Dedifferentiated amniotic fluid mesenchymal stem cell (primary cell): ENCODE results near the gene STK24.

Source experiments
- DNase-seq: peaks from one replicate; pipeline ENCODE4 v3.0.0-alpha.2; 2016; ENCODE audit errors: extremely low spot score

The STK24 gene

GRCh38 chr13:98556142-98556816 is 20.6 kb downstream of the STK24 start:
- DNase-seq, result no peak

DNA sequence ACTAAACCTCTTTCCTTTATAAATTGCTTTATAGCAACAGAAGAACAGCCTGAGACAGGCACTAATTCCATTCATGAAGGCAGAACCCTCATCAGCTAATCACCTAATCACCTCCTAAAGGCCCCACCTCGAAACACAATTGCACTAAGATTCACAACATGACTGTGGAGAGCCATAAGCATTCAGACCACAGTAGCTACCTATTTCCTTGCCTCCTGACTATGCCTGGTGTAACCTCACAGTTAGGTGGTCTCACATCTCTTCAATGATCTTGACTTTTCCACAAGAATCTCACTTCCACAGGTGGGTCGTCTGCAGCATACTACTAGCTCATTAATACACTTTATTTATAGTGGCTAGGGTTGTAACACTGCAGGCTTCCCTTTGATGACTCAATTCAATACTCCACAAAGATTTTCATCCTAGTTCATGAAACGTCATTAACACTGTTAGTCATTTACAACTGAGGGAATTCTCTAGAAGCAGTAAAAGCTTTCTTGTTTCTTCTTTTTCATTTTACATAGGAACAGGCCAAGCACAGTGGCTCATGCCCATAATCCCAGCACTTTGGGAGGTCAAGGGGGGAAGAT is 27.1 kb downstream of the STK24 start:
- DNase-seq, result no peak

DNA sequence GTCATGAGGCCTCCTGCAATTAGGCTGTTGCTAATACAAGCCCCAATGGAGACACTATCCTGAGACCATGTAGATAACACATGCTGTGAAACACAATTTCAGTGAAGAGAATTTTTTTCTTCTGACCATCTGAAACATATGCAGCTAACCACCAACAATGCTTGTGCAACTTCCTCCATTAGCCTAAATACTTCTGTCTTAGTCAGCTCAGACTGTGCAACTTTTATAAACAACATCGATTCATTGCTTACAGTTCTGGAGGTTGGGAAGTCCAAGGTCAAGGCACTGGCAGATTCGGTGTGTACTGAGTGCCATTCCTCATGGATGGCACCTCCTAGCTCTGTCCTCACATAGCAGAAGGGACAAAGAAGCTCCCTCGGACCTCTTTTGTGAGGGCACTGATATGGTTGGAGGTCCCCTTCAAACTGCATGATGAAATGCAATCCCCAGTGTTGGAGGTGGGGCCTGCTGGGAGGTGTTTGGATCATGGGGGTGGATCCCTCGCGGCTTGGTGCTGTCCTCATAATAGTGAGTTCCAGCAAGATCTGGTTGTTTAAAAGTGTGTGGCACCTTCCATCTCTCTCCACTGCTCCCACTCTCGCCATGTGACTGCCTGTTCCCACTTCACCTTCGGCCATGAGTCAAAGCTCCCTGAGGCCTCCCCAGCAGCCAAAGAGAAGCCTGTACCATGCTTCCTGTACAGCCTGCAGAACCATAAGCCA is 27.7 kb downstream of the STK24 start:
- peak; percentile 27 for DNase-seq

DNA sequence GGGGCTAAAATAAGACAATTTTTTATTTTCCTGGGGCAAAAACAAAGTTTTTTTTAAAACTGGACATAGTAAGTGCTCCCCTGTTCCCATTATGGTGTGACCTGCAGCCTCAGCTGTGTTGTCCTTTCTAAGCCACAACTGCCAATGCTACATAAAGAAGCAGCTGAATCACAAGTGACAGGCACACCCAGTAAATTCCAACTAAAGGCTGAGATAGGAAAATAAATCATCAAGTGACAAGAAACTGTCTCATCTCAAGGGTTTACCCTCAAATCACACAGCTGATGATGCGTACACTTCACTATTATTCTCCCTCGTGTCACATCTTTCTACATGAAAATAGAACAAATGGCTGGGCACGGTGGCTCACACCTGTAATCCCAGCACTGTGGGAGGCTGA is 28.7 kb downstream of the STK24 start:
- no peak for DNase-seq

- DNase-seq, result no peak
Observed at GRCh38 chr13:98547455-98547854, 29.5 kb downstream of the STK24 start.

GRCh38 chr13:98546402-98546801 is 30.5 kb downstream of the STK24 start:
- DNase-seq, result no peak

DNA sequence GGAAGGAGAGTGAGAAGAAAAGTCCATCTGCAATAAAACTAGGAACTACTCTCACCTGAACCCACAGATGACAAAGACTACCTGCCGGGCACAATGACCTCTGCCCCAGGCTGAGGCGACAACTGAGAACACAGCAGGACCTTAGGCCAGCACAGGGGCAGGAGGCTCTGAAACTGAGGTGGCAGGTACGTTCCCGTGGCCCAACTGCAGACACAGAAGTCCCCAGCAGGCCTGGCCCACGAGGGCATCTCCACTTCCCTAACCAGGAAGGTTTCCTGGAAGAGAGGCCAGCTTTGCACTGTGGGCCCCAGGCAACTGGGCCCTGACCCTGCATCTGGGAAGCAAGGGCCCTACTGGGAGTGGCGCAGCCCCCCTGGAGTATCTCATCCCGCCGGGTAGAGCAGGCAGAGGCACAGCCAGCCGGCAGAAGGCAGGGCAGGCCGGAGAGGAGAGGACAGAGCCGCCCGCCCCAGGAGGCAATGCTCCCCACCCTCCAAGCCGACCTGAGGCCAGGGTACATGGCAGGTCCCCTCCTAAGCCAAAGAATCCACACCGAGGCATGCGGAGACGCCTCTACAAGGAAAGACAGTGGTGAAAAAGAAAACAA is 32.7 kb downstream of the STK24 start:
- no peak for DNase-seq

- DNase-seq, result no peak
Observed at GRCh38 chr13:98543378-98544103, 33.4 kb downstream of the STK24 start.

DNA sequence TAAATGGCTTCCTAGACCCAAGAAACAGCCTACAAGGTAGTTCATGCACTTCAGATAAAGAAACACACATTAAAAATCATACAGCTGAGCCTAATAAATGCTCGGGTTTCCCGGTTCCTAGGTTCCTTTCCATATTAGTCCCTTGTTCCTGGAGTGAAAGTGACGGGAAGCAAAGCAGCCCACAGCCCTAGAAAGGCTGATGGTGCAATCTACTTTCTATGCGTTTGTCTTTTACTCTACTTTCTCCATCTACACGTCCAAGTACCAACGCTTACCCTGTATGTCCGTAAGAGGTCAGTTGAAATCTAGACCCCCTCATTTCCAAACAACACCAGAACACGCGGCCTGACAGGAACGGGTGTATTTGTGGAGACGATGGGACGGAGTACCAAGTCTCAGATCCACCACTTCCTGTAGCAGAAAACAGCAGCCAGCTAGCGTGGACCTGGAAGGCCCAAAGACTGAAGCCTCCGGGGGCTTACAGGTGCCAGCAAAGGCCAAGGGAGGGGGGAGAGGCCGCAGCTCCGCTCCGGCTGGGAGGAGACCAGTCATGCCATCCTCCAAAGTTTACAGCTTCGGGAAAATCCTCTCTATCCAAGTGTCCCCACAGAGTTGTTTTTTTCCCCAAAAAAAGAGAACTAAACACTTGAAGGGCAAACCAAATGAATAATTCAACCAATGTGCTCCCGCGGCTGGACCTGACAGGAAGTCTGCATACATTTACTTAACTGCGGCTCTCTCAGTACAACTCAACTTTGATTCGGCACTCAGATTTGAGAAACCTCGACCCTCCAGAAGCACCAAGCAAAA is 34.1 kb downstream of the STK24 start:
- DNase-seq, result no peak

GRCh38 chr13:98541701-98542203 is 35.2 kb downstream of the STK24 start:
- DNase-seq, result no peak

GRCh38 chr13:98541191-98541590 is 35.7 kb downstream of the STK24 start:
- DNase-seq, result no peak

- DNase-seq, result no peak
Observed at GRCh38 chr13:98540476-98540875, 36.4 kb downstream of the STK24 start.

DNA sequence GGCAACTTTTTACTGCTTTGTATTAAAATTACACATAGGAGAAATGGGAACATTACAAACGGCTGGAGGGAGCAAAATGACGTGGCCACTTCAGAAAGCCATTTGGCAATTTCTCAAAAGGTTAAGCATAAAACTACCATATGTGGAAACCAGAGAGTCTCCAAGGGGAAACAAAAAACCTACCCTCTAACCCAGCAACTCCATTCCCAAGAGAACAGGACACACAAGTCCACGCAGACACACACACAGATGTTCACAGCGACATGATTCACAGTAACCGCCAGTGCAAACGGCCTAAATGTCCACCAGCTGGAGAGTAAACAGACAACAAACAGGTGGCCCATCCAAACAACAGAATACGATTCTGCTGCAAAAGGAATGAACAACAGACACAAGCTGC is 37.2 kb downstream of the STK24 start:
- DNase-seq, result no peak

- DNase-seq, result no peak
Observed at GRCh38 chr13:98538876-98539275, 38.0 kb downstream of the STK24 start.

- DNase-seq, result no peak
Observed at GRCh38 chr13:98537740-98538139, 39.2 kb downstream of the STK24 start.

- DNase-seq, result no peak
Observed at GRCh38 chr13:98537306-98537705, 39.6 kb downstream of the STK24 start.

- DNase-seq, result no peak
Observed at GRCh38 chr13:98536729-98537128, 40.2 kb downstream of the STK24 start.

GRCh38 chr13:98535501-98536354 is 41.2 kb downstream of the STK24 start:
- no peak for DNase-seq

- DNase-seq, result no peak
Observed at GRCh38 chr13:98534821-98535220, 42.1 kb downstream of the STK24 start.

GRCh38 chr13:98533912-98534311 is 43.0 kb downstream of the STK24 start:
- no peak for DNase-seq
